ENCODE results near the gene BRD9.

Gene BRD9

GRCh38 chr5:856531-857425 is 35.8 kb downstream of the BRD9 start (continued):
- TF ChIP-seq REPIN1 (tag by site-specific recombination; IDR thresholded peaks at IDR 0.05; ENCODE audit: low read depth): no peak
- TF ChIP-seq ZNF510 (tag by site-specific recombination; IDR thresholded peaks at IDR 0.05; ENCODE audit: insufficient replicate concordance): no peak
- no peak for TF ChIP-seq ZBTB21 (tag by site-specific recombination; IDR thresholded peaks at IDR 0.05)
- TF ChIP-seq ZSCAN30 (tag by site-specific recombination; IDR thresholded peaks at IDR 0.05): no peak
- no peak for TF ChIP-seq ZNF596 (tag by site-specific recombination; IDR thresholded peaks at IDR 0.05)
- peak; percentile 99 for TF ChIP-seq ZFHX2 (tag by site-specific recombination; conservative IDR thresholded peaks at IDR 0.05)
- no peak for TF ChIP-seq ZNF449 (tag by site-specific recombination; IDR thresholded peaks at IDR 0.05)
- TF ChIP-seq ZNF426 (tag by site-specific recombination; IDR thresholded peaks at IDR 0.05): no peak
- TF ChIP-seq ZNF776 (tag by site-specific recombination; IDR thresholded peaks at IDR 0.05; ENCODE audit: borderline replicate concordance): 0 out of 2 replicates have a peak, but pooled peaks have one; percentile 7
- TF ChIP-seq ZBTB48 (tag by site-specific recombination; IDR thresholded peaks at IDR 0.05): peak; percentile 44; the same call in 1 of the 2 replicates
- no peak; the same call in 1 of the 2 replicates for TF ChIP-seq ZNF16 (tag by site-specific recombination; IDR thresholded peaks at IDR 0.05; ENCODE audit: low read depth)
- no peak for TF ChIP-seq ZNF266 (tag by site-specific recombination; IDR thresholded peaks at IDR 0.05; ENCODE audit: low read depth)
- TF ChIP-seq ZBTB7A (tag by site-specific recombination; IDR thresholded peaks at IDR 0.05; ENCODE audit: low read depth): peak; percentile 40; the same call in 1 of the 2 replicates
- TF ChIP-seq ZNF707 (tag by site-specific recombination; IDR thresholded peaks at IDR 0.05): 0 out of 2 replicates have a peak, but pooled peaks have one; percentile 31
- 0 out of 2 replicates have a peak, but pooled peaks have one; percentile 28 for TF ChIP-seq ZFP69B (tag by site-specific recombination; IDR thresholded peaks at IDR 0.05)
- no peak for TF ChIP-seq TCF7L2 (IDR thresholded peaks at IDR 0.05; ENCODE audit: borderline replicate concordance, low read depth, low read length)
- no peak for TF ChIP-seq ELK4 (IDR thresholded peaks at IDR 0.05; ENCODE audit: borderline replicate concordance, low read depth, low read length)
- TF ChIP-seq ZNF391 (tag by site-specific recombination; IDR thresholded peaks at IDR 0.05; ENCODE audit: borderline replicate concordance, low read depth): peak; percentile 10; the same call in 1 of the 2 replicates
- TF ChIP-seq PATZ1 (tag by site-specific recombination; IDR thresholded peaks at IDR 0.05): no peak
- no peak for TF ChIP-seq ZNF544 (tag by site-specific recombination; IDR thresholded peaks at IDR 0.05)
- TF ChIP-seq PRDM6 (tag by site-specific recombination; IDR thresholded peaks at IDR 0.05): no peak
- peak; percentile 14; the same call in 1 of the 2 replicates for TF ChIP-seq ZNF621 (tag by site-specific recombination; IDR thresholded peaks at IDR 0.05)
- TF ChIP-seq ZSCAN18 (tag by site-specific recombination; IDR thresholded peaks at IDR 0.05): 0 out of 2 replicates have a peak, but pooled peaks have one; percentile 22
- peak; percentile 59 for TF ChIP-seq ZNF600 (tag by site-specific recombination; IDR thresholded peaks at IDR 0.05)
- peak; percentile 99 for TF ChIP-seq EGR2 (tag by site-specific recombination; IDR thresholded peaks at IDR 0.05; ENCODE audit: low read depth)
- TF ChIP-seq PRDM4 (tag by site-specific recombination; IDR thresholded peaks at IDR 0.05): no peak
- TF ChIP-seq ZNF701 (tag by site-specific recombination; IDR thresholded peaks at IDR 0.05): no peak
- no peak for TF ChIP-seq FEZF1 (tag by site-specific recombination; IDR thresholded peaks at IDR 0.05)
- TF ChIP-seq ZIC2 (tag by site-specific recombination; IDR thresholded peaks at IDR 0.05): no peak
